Measurements from ENCODE around the gene MGST2.

DNA sequence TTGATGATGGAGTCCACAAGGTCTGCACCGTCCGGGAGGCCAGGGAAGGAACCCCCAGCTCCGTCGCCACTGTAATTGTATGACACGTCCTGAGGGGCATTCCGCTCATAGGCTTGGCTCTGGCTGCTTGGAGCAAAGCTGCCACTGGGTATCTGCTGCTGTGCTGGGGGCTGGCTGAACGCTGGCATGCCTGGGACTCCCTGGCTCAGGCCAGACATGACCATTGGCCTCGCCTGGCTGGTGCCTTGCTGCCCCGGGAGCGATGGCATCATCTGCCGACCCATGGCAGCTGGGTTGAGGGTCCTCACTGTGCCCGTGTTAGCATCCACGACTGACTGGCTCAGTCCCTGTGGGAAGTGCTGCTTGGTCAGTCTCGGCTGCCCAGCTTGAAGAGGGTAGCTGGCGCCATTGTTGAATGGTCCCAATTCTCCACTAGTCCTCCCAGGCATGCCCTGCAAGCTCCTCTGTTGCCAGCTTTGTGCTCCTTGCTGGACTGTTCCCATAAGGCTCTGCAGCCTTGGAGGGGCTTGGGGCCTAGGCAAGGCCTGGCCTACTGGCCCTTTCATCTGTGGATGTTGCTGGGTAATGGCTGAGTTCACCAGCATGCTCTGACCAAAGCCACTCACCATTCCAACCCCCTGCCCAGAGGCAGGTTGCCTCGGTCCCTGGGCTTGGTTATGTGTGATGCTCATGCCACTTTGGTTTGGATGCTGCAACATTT, 53.9 kb downstream of the MGST2 start:
- TF ChIP-seq CTCF (IDR thresholded peaks at IDR 0.05 in 2 of 3, conservative IDR thresholded peaks at IDR 0.05 in 1 of 3; ENCODE audit: control insufficient read depth in 2 of 3, extremely low read depth in 1 of 3, insufficient read depth in 1 of 3, low read depth in 3 of 3, low read length in 3 of 3) (no peak), POLR2A (IDR thresholded peaks at IDR 0.05; ENCODE audit: low read depth, low read length) (no peak), YY1 (IDR thresholded peaks at IDR 0.05; ENCODE audit: low read depth, low read length) (no peak), MTA2 (IDR thresholded peaks at IDR 0.05; ENCODE audit: low read depth) (no peak), EZH2 (IDR thresholded peaks at IDR 0.05; ENCODE audit: borderline replicate concordance, control insufficient read depth, low read depth, low read length) (no peak), YBX1 (IDR thresholded peaks at IDR 0.05) (no peak), MXI1 (IDR thresholded peaks at IDR 0.05; ENCODE audit: low read depth, low read length) (no peak), ZNF622 (IDR thresholded peaks at IDR 0.05) (no peak), RAD51 (IDR thresholded peaks at IDR 0.05) (no peak), HDGF (IDR thresholded peaks at IDR 0.05) (no peak)
- TF ChIP-seq, protein P1, sequence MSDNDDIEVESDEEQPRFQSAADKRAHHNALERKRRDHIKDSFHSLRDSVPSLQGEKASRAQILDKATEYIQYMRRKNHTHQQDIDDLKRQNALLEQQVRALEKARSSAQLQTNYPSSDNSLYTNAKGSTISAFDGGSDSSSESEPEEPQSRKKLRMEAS (IDR thresholded peaks at IDR 0.05; ENCODE audit: low read depth, low read length): no peak
- TF ChIP-seq, protein P2, sequence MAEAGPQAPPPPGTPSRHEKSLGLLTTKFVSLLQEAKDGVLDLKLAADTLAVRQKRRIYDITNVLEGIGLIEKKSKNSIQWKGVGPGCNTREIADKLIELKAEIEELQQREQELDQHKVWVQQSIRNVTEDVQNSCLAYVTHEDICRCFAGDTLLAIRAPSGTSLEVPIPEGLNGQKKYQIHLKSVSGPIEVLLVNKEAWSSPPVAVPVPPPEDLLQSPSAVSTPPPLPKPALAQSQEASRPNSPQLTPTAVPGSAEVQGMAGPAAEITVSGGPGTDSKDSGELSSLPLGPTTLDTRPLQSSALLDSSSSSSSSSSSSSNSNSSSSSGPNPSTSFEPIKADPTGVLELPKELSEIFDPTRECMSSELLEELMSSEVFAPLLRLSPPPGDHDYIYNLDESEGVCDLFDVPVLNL (IDR thresholded peaks at IDR 0.05; ENCODE audit: low read depth, low read length): no peak
